C1 segment of cervical spinal cord (tissue), 14 donors: ENCODE data around the gene ATG2A.

Experiments used
- DNase-seq, 14 donors: peaks; one replicate each; lab custom pipeline; 2025; lab: John Stamatoyannopoulos, UW

Gene ATG2A

GRCh38 chr11:64924910-64925284, 7.9 kb upstream of the ATG2A start:
- peak in 2 of 14 donors; percentile 37 to 65 for DNase-seq

GRCh38 chr11:64923944-64924909, 7.2 kb upstream of the ATG2A start, which contains the start of gene PPP2R5B:
Gene PPP2R5B, plus strand, starts transcription at chr11:64924689. Its CDS starts 1,046 bp downstream, at chr11:64925735.
- peak; percentile 74 to 98 (median 92) for DNase-seq

- peak in 1 of 14 donors; percentile 40 for DNase-seq
These were observed 6.2 kb upstream of the ATG2A start for GRCh38 chr11:64923151-64923661.

- DNase-seq: no peak
These were observed 4.4 kb upstream of the ATG2A start for GRCh38 chr11:64921384-64921783.

GRCh38 chr11:64920124-64920523, 3.1 kb upstream of the ATG2A start:
- no peak for DNase-seq

- peak in 1 of 14 donors; percentile 36 for DNase-seq
These were observed 2.6 kb upstream of the ATG2A start for GRCh38 chr11:64919627-64920026.

- DNase-seq: peak in 3 of 14 donors; percentile 6 to 10 (median 9)
These were observed 1.0 kb upstream of the ATG2A start for GRCh38 chr11:64918017-64918416.

- DNase-seq: no peak
These were observed 620 bp upstream of the ATG2A start for GRCh38 chr11:64917663-64917995.

GRCh38 chr11:64916040-64916774, 802 bp downstream of the ATG2A start:
- DNase-seq: peak in 4 of 14 donors; percentile 6 to 34 (median 16)

GRCh38 chr11:64915376-64915887, 1.6 kb downstream of the ATG2A start:
- no peak for DNase-seq

GRCh38 chr11:64914123-64914522, 2.9 kb downstream of the ATG2A start:
- no peak for DNase-seq

- no peak for DNase-seq
These were observed 3.8 kb downstream of the ATG2A start for GRCh38 chr11:64913171-64913727.

GRCh38 chr11:64911689-64912088, 5.3 kb downstream of the ATG2A start:
- DNase-seq: no peak

GRCh38 chr11:64911142-64911541, 5.9 kb downstream of the ATG2A start:
- DNase-seq: no peak

GRCh38 chr11:64910451-64911093, 6.4 kb downstream of the ATG2A start:
- DNase-seq: no peak

GRCh38 chr11:64909653-64910343, 7.2 kb downstream of the ATG2A start:
- DNase-seq: no peak

GRCh38 chr11:64908766-64909165, 8.2 kb downstream of the ATG2A start:
- no peak for DNase-seq

- no peak for DNase-seq
These were observed 10.7 kb downstream of the ATG2A start for GRCh38 chr11:64906314-64906635.

- DNase-seq: no peak
These were observed 11.3 kb downstream of the ATG2A start for GRCh38 chr11:64905516-64906313.

GRCh38 chr11:64903291-64903833, 13.6 kb downstream of the ATG2A start:
- DNase-seq: no peak
